ENCODE data around the gene DMAC2L.
A peak's percentile ranks its signal among the peaks of the same experiment; 100 is the strongest.

The DMAC2L gene

DNA sequence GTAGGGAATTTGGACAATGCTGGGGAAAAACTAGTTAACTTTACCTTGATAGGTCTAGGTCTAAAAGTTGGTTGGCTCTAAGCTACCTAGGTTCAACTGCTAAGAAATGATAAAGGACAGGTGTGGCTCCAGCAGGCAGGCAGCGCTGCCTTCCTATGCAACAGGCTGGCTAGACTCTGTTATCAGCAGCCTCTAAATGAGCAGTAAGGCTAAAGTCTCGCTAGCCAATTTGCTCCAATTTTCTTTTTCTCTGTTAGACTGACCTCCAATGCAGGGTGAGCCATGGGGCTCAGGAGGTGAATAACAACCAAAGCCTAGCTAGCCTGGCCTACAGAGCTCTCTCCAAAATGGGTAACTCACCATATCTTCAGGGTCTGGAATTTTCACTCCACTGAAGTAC, 26.5 kb downstream of the DMAC2L start:
- no peak overlapping the region for H3K4me3 ChIP-seq (replicated peaks; ENCODE audit: low read depth, low read length)
- TF ChIP-seq, protein P1, sequence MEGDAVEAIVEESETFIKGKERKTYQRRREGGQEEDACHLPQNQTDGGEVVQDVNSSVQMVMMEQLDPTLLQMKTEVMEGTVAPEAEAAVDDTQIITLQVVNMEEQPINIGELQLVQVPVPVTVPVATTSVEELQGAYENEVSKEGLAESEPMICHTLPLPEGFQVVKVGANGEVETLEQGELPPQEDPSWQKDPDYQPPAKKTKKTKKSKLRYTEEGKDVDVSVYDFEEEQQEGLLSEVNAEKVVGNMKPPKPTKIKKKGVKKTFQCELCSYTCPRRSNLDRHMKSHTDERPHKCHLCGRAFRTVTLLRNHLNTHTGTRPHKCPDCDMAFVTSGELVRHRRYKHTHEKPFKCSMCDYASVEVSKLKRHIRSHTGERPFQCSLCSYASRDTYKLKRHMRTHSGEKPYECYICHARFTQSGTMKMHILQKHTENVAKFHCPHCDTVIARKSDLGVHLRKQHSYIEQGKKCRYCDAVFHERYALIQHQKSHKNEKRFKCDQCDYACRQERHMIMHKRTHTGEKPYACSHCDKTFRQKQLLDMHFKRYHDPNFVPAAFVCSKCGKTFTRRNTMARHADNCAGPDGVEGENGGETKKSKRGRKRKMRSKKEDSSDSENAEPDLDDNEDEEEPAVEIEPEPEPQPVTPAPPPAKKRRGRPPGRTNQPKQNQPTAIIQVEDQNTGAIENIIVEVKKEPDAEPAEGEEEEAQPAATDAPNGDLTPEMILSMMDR (IDR thresholded peaks at IDR 0.05; ENCODE audit: low read length, missing control alignments): no peak
- no peak for DNase-seq (ENCODE audit: low read depth)

DNA sequence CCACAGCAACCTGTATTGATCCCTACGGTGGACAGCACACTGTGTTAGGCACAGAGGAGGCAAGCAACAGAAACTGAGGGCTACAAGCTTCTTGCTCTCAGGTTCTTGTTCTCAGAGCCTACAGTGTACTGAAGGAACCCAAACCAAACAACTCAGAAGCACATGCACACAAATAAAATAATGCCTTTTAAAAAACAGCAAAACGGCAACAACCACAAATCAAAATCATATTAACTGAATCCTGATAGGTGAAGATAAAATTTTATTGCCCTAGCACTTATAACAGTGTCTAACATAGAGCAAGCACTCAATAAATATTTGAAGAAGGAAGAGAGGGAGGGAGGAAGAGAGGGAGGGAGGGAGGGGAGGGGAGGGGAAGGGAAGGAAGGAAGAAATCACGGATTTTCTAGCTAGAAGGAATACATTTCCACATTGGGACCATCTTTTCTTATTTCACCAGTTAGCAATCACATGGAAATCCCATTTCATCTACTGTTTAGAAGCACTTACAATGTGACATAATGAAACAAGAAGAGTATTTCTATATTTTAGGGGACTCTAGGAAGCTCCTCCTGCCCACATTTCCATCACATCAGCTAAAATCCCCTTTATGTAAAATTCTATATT, 27.2 kb downstream of the DMAC2L start:
- no peak for DNase-seq (ENCODE audit: low read depth)
- no peak overlapping the region for H3K4me3 ChIP-seq (replicated peaks; ENCODE audit: low read depth, low read length)
- TF ChIP-seq, protein P1 (IDR thresholded peaks at IDR 0.05; ENCODE audit: low read length, missing control alignments): no peak

DNA sequence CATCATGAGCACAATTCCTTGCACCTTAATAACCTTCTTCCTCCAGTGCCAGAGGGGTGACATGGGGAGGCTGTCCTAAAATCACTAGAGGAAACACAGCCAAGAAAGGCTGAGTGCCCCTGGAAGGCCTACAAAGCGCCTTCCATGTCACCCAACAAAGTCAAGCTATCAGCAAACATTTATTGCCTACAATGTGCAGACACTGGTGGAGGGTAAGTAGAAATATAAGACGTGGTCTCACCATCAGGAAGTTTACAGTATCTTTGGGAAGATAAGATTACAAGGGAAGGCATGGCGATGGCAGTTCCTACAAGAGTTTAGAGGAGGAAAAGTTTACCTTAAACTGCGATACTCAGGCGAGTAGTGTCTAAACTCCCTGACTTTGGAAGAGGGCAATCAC, 27.9 kb downstream of the DMAC2L start:
- H3K4me3 ChIP-seq (replicated peaks; ENCODE audit: low read depth, low read length): no peak overlapping the region
- no peak for DNase-seq (ENCODE audit: low read depth)
- TF ChIP-seq, protein P1 (IDR thresholded peaks at IDR 0.05; ENCODE audit: low read length, missing control alignments): no peak

DNA sequence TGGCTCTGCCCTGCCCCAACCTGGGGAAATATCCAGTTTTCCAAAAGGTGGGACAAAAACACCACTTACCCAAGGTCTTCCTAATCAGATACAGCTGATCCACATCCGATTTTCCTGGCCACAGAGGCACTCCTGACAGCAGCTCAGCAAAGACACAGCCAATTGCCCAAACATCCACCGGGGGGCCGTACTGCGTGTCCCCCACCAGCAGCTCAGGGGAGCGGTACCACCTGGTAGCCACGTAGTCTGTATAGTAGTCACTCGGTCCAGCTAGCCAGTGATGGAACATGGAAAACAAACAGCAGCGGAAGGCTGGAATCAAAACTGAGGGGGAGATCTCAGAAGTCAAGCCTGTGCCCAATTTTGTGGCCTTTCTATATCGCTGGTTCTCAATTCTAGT, 28.8 kb downstream of the DMAC2L start:
- DNase-seq (ENCODE audit: low read depth): no peak
- no peak overlapping the region for H3K4me3 ChIP-seq (replicated peaks; ENCODE audit: low read depth, low read length)
- TF ChIP-seq, protein P1 (IDR thresholded peaks at IDR 0.05; ENCODE audit: low read length, missing control alignments): peak; percentile 6

DNA sequence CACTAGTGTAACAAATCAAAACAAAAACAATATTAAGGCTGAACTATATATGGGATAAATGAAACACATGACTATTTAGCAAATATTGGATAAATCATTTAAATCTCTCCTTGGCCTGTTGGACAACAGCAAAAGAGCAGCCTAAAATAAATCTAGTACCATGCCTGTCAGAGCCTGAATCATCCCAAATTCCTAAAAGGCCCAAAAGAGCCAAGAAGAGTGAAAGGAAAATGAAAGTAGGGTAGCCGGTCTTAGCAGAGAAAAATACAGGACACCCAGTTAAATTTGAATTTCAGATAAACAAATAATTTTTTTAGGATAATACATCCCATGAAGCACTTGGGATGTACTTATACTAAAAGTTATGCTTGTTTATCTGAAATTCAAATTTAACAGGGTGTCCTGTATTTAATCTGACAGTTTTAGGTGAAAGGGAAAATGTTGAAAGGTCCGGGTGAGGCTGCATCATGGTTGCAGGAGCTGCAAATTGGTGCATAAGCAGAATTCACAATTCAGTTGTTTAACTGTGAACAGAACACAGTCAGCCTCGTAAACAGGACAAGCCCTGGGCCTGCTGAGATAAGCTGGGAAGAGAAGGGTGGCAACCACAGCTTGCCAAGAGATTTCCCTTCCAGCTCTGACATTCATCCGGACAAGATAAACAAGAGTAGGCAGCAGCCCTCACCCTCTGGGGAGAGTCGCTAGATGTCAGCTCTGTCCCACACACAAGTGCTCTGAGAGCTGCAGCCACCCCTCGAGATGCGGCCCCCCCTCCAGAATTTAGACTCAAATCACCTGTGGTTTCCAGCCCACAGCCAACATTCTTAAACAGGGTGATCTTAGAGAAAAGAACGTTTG, 30.3 kb downstream of the DMAC2L start:
- DNase-seq (ENCODE audit: low read depth): peak; percentile 76
- H3K4me3 ChIP-seq (replicated peaks; ENCODE audit: low read depth, low read length): peak overlapping the region; percentile 29
- TF ChIP-seq, protein P1 (IDR thresholded peaks at IDR 0.05; ENCODE audit: low read length, missing control alignments): peak; percentile 21

DNA sequence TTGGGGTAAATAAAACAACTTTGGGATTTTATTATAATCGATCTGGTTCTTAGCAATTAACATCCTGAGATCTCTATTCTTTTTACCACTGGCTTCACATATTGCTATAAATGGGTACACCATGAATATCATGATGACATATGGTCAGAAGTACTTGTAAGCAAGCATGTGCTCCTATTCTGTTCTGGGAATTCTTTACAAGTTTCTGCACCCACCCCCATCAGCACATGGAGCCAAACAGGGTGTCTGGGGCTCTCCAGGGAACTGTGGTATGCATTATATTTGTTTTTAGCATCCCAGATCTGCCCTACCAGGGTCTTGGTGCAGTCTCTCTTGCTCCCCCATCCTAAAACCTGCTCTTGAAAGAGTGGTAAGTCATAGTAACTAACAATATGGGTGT, 31.3 kb downstream of the DMAC2L start:
- no peak for DNase-seq (ENCODE audit: low read depth)
- TF ChIP-seq, protein P1 (IDR thresholded peaks at IDR 0.05; ENCODE audit: low read length, missing control alignments): no peak
- no peak overlapping the region for H3K4me3 ChIP-seq (replicated peaks; ENCODE audit: low read depth, low read length)
